ENCODE measurements around the gene HMGCLL1. TPM values are rescaled to one million over a fixed set of nuclear protein-coding genes. Genes with fewer than 3 reads are reported as not detected.

HMGCLL1 gene
- total RNA-seq, 1 donor from 2014 or later = 0.17 TPM

DNA sequence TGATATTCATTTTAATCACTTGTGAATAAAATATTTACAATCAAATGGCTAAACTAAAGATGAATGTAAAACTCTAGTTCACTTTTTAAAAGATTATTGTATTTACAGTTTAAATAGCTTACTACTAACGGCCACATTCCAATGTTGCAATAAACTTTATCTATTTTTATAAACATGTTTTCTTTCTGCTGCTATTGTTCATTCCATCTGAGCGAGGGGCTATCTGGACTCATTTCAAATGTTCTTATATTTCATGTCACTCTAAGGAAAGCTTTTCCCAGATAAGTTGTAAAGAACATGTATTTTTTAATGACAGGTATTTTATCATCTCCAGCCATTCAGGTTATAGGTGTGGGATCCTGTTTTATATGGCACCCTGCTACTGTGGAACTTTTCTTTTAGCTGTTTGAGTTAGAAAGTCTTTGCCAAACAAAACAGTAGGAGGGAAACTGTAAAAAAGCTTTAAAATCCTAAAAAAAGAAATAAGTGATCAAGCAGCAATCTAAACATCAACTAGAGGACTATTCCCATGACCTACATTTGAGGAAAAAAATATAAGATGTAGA, 42.5 kb downstream of the HMGCLL1 start:
- H3K4me1 Mint-ChIP-seq (ENCODE audit: low read depth) = peaks cover 4% of the 10 kb centered on the region
- no peak overlapping the region for H3K4me3 Mint-ChIP-seq (ENCODE audit: unreplicated experiment)
- no peak for DNase-seq (ENCODE audit: low spot score)
- H3K36me3 Mint-ChIP-seq (ENCODE audit: low read depth) = no peaks in the 10 kb centered on the region
- H3K27me3 Mint-ChIP-seq (ENCODE audit: low read depth) = no peaks in the 10 kb centered on the region
- no peaks in the 10 kb centered on the region for H3K9me3 Mint-ChIP-seq (ENCODE audit: low read depth)
- H3K27ac Mint-ChIP-seq (ENCODE audit: unreplicated experiment) = no peak overlapping the region
- TF ChIP-seq, protein P1, sequence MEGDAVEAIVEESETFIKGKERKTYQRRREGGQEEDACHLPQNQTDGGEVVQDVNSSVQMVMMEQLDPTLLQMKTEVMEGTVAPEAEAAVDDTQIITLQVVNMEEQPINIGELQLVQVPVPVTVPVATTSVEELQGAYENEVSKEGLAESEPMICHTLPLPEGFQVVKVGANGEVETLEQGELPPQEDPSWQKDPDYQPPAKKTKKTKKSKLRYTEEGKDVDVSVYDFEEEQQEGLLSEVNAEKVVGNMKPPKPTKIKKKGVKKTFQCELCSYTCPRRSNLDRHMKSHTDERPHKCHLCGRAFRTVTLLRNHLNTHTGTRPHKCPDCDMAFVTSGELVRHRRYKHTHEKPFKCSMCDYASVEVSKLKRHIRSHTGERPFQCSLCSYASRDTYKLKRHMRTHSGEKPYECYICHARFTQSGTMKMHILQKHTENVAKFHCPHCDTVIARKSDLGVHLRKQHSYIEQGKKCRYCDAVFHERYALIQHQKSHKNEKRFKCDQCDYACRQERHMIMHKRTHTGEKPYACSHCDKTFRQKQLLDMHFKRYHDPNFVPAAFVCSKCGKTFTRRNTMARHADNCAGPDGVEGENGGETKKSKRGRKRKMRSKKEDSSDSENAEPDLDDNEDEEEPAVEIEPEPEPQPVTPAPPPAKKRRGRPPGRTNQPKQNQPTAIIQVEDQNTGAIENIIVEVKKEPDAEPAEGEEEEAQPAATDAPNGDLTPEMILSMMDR (IDR thresholded peaks at IDR 0.05) = no peak

DNA sequence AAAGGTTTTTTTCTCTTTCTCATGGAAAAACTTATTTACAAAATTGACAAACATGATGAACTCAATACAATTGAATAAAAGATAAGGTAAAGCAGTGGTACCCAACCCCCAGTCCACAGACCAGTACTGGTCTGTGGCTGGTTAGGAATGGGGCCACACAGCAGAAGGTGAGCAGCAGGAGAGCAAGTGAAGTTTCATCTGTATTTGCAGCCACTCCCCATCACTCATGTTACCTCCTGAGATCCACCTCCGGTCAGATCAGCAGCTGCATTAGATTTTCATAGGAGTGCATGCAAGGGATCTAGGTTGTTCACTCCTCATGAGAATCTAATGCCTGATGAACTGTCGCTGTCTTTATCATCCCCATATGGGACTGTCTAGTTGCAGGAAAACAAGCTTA, 47.5 kb downstream of the HMGCLL1 start:
- TF ChIP-seq, protein P1 (IDR thresholded peaks at IDR 0.05) = no peak
- Mint-ChIP-seq H3K4me3 (ENCODE audit: unreplicated experiment) (no peak overlapping the region), H3K27me3 (ENCODE audit: low read depth) (no peaks in the 10 kb centered on the region), H3K36me3 (ENCODE audit: low read depth) (no peaks in the 10 kb centered on the region), H3K4me1 (ENCODE audit: low read depth) (peaks cover 1% of the 10 kb centered on the region), H3K27ac (ENCODE audit: unreplicated experiment) (no peak overlapping the region), H3K9me3 (ENCODE audit: low read depth) (no peaks in the 10 kb centered on the region)
- no peak for DNase-seq (ENCODE audit: low spot score)

DNA sequence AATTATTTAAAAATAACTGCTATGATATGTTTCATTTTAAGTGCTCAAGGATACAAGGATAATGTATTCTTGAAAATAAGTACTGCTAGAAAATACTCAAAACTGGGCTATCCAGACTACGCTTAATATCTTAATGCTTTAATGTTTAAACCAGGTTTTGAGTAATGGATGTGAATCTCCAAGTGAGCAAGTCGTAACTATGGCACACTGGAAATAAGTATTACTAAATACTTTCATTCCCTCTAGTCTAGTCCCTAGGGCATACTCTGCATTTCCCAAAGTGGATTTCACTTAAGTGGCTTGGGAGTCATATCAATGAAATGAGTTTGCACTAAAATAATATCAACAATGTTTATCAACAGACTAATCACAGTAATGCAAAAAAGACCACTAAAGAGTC, 48.1 kb downstream of the HMGCLL1 start:
- no peaks in the 10 kb centered on the region for H3K27me3 Mint-ChIP-seq (ENCODE audit: low read depth)
- TF ChIP-seq, protein P1 (IDR thresholded peaks at IDR 0.05) = no peak
- no peak overlapping the region for H3K27ac Mint-ChIP-seq (ENCODE audit: unreplicated experiment)
- H3K4me1 Mint-ChIP-seq (ENCODE audit: low read depth) = no peaks in the 10 kb centered on the region
- no peak for DNase-seq (ENCODE audit: low spot score)
- H3K4me3 Mint-ChIP-seq (ENCODE audit: unreplicated experiment) = no peak overlapping the region
- H3K36me3 Mint-ChIP-seq (ENCODE audit: low read depth) = no peaks in the 10 kb centered on the region
- H3K9me3 Mint-ChIP-seq (ENCODE audit: low read depth) = no peaks in the 10 kb centered on the region

DNA sequence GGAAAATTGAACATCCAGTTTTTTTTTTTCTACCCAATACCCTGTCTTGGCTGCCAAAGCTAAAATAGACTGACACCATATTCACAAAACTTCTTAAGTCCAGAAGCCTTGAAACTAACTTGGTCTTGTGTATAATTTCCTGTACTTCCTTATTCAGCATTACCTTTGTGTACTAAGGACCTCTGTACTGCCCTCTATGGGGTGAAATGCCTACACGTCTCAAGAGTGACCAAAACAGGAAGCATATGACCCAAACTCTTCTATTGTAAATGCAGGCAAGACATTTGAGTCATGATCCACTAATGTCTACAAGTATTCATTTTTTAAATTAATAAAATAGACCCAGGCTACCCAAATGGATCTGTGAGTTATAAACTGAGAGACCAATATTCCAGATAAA, 50.4 kb downstream of the HMGCLL1 start:
- no peaks in the 10 kb centered on the region for H3K4me1 Mint-ChIP-seq (ENCODE audit: low read depth)
- no peak overlapping the region for H3K4me3 Mint-ChIP-seq (ENCODE audit: unreplicated experiment)
- no peaks in the 10 kb centered on the region for H3K9me3 Mint-ChIP-seq (ENCODE audit: low read depth)
- TF ChIP-seq, protein P1 (IDR thresholded peaks at IDR 0.05) = peak; percentile 61
- no peak for DNase-seq (ENCODE audit: low spot score)
- no peak overlapping the region for H3K27ac Mint-ChIP-seq (ENCODE audit: unreplicated experiment)
- H3K27me3 Mint-ChIP-seq (ENCODE audit: low read depth) = no peaks in the 10 kb centered on the region
- no peaks in the 10 kb centered on the region for H3K36me3 Mint-ChIP-seq (ENCODE audit: low read depth)

DNA sequence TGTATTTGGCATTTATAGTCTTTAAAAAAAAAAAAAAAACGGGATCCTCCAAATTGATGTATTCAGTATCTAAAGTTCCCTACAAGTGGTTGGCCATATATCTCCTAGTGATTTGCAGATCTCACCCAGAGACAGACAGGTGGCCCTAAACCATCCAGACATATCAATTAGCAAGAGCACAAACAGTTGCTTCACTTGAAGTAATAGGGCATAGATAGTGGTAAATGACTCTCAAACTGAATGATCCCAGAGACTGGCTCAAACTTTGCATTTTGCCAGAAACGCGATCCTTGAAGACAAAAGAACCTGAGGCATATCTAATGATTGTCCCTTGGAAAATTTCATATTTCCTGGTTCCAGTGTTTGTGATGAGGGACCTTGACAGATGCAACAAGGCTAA, 54.6 kb downstream of the HMGCLL1 start:
- no peaks in the 10 kb centered on the region for H3K9me3 Mint-ChIP-seq (ENCODE audit: low read depth)
- no peaks in the 10 kb centered on the region for H3K36me3 Mint-ChIP-seq (ENCODE audit: low read depth)
- DNase-seq (ENCODE audit: low spot score) = no peak
- no peaks in the 10 kb centered on the region for H3K4me1 Mint-ChIP-seq (ENCODE audit: low read depth)
- TF ChIP-seq, protein P1 (IDR thresholded peaks at IDR 0.05) = no peak
- no peaks in the 10 kb centered on the region for H3K27me3 Mint-ChIP-seq (ENCODE audit: low read depth)
- H3K4me3 Mint-ChIP-seq (ENCODE audit: unreplicated experiment) = no peak overlapping the region
- no peak overlapping the region for H3K27ac Mint-ChIP-seq (ENCODE audit: unreplicated experiment)
